HG03095 (cell line): ENCODE data around the gene GARNL3.

Experiments
- ATAC-seq: cut with Tn5 transposase; IDR thresholded peaks from one replicate; pipeline ENCODE4 v1.9.1; 2021; ENCODE audit warnings: moderate library complexity; ENCODE audit not compliant: unreplicated experiment

Gene GARNL3

GRCh38 chr9:127305838-127306226, 41.3 kb downstream of the GARNL3 start:
- no peak for ATAC-seq

GRCh38 chr9:127307802-127308201, 43.2 kb downstream of the GARNL3 start:
- ATAC-seq, result no peak

GRCh38 chr9:127308652-127309434, 44.3 kb downstream of the GARNL3 start:
- no peak for ATAC-seq

DNA sequence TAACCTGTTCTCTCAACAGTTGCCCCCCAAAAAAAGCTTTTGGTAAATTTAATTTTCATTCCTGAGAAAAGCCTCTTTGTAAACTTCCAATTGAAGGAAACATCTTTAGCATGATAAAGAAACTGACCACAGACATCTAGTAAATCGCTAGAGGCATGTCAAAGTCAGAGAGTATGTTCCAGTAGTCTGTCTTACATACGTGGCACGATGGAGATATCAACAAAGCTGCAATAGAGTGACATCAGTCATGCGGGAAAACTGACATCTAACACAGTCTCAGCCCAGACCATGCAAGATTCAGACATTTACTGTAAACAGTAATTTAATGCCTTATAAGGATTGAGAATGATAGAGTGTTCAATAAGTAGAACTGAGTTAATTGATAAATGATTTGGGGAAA, 45.1 kb downstream of the GARNL3 start:
- no peak for ATAC-seq

DNA sequence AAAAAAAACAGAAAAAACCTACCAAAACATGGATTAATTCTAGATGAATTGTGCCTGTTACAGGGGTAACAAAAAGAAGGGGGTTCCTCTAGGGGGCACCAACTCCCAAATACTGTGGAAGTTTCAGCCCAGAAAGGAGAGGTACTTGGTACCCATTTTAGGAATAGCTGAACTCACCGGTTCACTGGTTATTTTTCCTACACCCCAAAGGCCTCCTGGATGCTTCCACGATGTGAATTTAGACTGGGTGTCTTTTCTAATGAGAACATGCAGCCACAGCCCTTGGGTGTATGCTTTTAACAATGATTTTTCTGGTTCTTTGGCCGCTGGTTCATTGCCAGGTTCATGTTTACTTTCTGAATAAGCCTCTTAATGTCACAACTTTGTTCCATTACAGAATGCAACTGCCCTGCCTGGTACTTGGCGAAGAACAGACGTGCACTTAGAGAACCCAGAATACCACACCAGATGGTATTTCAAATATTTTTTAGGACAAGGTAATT, 46.7 kb downstream of the GARNL3 start:
- ATAC-seq, result no peak

GRCh38 chr9:127313042-127313560, 48.5 kb downstream of the GARNL3 start:
- ATAC-seq, result no peak

GRCh38 chr9:127314911-127315310, 50.3 kb downstream of the GARNL3 start:
- no peak for ATAC-seq

DNA sequence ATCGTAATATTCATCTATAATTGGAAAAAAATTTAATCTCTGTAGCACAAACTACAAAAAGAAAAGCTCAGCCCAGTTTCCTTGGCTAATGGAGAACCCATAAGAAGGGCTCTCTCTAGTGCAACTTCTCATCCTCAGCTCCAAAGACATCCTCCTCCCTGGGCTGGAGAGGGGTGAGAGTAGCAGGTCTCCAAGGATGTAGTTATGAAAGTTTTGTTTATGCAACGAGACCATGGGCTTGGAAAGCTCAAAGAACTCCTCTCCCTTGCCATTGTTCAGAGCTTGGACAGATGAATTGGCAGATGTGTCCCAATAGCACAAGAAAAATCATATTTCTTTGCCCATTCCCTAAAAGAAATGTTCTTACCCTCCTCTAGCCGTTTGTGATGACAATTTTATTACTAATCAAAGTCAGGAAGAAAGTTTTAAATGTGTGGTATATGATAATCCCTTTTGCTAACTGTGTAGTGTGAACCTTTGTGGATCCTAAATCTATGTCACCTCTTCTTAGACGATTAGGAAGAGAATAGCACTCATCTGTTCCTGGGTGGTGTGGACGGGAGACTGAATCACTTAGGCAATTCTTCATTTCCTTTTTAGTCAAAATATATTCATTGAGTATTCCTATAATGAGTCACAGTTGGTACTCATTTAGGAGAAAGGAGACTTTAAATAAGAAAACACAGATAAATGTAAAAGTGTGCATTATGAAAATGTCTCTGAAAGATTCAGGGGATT, 52.2 kb downstream of the GARNL3 start:
- no peak for ATAC-seq

DNA sequence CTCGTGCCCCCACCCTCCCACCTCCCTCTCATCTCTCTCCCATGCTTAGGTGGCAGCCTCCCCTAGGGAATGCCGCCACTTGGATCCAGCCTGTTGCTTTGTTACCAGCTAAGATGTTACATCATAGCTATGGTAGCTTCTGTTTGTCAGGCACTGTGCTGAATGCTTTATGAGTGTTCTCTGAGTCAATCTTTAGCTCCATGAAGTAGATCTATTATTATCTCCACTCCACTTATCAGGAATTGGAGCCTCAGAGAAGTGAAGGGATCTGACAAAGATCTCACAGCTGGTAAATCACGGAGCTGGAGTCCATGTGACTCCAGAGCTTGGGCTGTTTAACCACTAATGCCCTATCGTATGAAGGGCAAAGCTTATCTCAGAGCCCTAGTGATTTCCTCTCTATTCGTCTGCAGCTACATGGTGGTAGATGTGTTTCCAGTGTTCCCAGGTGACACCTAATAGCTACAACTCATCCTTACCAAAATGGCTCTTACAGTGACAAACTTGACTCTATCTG, 54.1 kb downstream of the GARNL3 start:
- no peak for ATAC-seq

- ATAC-seq, result no peak
Observed at GRCh38 chr9:127319366-127320114, 55.0 kb downstream of the GARNL3 start.

GRCh38 chr9:127320115-127320378, 55.5 kb downstream of the GARNL3 start:
- no peak for ATAC-seq

DNA sequence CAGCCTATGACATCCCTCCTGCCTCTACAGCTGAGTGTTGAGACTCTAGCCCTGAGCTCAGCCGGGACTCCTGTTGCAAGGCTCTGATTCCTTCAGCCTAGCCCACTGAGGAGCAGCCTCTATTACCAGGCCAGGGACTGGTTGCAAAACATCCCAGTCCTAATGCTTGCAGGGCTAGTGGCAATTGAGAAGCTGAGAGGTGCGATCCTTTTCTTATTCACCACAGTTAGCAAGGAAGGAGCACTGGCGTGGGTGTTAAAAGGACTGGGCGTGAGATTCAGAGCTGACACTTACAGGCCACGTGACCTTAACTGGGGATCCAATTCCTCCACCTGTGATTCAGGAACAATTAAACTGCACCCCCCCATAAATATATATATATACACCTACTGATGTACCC, 58.8 kb downstream of the GARNL3 start:
- ATAC-seq, result no peak

- no peak for ATAC-seq
Observed at GRCh38 chr9:127330501-127330900, 65.9 kb downstream of the GARNL3 start.

DNA sequence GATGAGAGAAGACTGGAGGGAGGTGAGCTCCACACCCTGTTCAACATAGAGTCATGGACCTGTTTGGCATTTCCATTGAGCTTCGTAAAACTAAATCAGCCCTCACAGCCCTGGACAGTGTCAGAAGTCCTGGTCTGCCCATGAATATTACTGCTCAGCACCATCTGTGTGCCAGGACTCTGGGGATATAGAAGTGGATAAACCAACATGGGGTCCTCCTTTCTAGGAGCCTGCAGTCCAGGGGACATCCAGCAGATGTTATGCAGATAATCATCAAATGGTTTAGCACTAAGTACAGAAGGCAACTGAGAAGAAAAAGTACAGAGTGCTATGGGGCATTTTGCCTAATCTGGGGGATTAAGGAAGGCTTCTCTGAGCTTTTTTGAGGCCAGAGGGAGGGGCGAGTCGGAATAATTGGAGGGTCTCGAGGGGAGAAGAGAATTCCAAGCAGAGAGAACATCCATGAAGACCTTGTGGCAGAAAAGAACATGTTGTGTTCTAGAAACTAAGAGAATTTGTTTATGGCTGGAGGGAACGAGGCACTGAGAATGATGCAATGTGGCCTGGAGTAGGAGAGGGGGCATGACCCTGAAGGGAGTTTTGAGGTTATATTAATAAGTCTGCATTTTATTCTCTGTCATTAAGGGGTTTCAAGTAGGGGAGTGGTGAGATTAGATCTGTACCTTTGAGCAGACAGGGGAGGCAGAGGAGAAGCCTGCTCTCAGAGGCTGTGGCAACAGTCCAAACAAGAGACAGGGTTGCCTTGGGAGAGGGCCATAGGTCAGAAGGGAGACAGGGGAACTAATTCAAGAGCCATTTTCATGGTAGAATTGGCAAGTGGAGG, 68.9 kb downstream of the GARNL3 start:
- no peak for ATAC-seq

- no peak for ATAC-seq
Observed at GRCh38 chr9:127334725-127335124, 70.2 kb downstream of the GARNL3 start.

DNA sequence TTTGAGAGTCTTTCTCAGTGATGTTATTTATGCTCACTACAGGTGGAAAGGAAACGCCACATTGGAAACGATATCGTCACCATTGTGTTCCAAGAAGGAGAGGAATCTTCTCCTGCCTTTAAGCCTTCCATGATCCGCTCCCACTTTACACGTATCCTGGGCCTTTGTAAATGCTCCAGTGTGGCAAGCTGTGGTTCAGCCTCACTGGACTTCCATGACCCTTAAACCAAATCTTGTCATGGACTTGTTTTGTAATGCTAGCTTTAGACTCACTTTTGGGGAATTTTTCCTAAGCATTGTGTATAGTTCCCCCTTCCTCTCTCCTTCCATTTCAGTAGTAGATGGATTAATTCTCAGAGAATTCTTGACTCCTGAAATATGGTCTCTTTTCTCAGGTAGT, 71.5 kb downstream of the GARNL3 start:
- ATAC-seq, result no peak

- no peak for ATAC-seq
Observed at GRCh38 chr9:127336506-127337352, 72.2 kb downstream of the GARNL3 start.

DNA sequence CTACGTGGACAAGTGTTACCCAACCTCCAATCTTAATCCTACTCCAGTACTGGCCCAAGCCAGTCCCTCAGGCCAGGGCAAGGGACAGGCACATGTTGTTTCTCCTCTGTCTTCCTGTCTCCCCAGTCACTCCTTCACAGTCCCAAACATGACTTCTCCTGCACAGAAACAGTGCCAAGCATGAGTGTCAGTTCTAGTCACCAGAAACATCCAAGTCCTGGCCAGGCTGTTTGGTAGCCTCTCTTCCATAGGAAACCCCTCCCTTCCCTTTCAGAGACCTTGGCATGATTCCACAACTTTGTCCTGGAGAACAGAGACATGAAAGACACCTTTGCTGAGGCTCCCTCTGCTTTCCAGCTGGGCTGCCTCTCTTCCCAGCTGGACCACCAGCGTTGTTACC, 76.1 kb downstream of the GARNL3 start:
- ATAC-seq, result no peak

DNA sequence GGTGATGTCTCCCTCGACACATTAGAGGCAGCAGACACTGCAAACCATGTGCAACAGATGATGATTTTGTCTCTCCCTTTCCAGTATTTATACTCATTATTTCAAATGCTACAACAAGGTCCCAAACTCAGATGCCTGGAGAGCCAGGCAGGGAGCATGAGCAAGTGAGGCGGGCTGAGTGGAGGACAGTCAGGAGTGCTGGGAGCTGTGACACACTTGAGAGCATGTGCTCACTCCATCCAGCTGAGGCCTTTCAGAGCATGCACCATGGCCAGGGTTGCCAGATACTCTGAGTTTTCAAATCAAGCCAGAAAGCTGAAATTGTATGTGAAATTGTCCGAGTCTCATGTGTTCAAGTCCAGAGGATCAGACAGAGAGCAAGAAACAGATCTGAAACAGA, 76.6 kb downstream of the GARNL3 start:
- no peak for ATAC-seq
